NCI-H1930 (cell line): ENCODE results near the gene ORC2.
A peak's percentile ranks its signal among the peaks of the same experiment; 100 is the strongest.
"Not testable (repeated sequence)": the region's sequence is repeated elsewhere in the genome, so short reads cannot be mapped to it uniquely, and the experiment has no call there.

Experiments
- DNase-seq, 2 experiments: peaks; one replicate each; lab custom pipeline; 2025; lab: John Stamatoyannopoulos, UW

Gene ORC2

DNA sequence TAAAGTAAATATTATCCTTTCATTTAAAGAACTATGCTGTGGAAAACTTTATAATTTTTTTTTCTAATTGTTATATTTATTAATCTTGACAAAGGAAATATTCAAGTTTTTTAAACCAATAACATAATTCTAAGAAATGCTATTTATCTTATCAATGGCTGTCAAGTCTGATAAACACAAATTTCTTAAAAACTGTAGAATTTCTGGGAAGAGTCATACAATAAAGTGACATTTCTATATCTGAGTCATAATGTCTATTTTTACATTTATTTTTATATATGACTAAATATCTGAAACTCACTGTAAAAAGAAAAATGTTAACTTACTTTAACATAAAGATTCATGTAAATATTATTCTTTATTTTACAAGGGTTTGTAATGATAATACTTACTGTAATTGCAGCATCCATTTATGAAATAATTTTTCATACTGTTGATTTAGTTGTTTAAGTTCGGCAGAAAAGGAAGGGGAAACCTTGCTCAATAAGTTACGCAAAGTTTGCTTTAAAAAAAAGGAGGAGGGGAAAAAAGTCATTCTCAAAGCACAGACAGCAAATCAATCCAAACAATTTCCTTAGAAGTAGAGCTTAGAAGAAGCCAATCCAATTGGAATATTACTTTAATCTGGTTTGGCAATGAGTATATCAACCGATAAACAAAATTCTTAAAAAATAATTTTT lies 32.4 kb downstream of the ORC2 start:
- DNase-seq, result no peak

DNA sequence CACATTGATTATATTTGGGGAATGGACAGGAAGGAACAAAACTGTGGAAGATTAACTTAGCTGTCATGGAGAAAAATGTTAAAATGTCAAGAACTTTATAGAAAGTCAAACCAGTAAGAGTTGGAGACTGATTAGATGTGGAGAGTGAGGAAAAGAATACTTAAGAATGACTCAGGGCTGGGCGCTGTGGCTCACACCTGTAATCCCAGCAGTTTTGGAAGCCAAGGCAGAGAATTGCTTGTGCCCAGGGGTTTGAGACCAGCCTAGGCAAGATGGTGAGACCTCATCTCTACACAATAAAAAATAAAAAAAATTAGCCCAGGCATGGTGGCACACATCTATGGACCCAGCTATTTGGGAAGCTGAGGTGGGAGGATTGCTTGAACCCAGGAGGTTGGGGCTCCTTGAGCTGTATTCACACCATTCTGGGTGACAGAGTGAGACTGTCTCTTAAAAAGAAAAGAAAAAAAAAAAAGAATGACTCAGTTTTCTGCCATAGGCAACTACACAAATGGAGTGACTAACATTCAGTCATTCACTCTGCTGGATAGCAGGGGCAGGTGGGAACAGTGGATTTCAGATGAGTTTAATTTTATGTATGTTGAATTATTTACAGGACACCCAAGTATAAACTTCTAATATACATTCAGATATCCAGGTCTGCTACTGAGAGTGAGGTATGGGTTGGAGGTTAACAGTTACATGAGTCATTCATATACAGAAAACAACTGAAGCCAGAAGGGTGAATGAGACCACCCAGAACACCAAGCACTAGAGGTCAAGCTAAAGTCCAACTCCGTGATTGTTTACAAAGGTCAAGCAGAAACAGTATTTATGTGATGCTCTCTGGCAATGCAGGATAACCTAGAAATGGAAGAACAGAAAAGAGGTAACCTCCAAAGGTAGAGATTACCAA lies 33.9 kb downstream of the ORC2 start:
- DNase-seq, result no peak

DNA sequence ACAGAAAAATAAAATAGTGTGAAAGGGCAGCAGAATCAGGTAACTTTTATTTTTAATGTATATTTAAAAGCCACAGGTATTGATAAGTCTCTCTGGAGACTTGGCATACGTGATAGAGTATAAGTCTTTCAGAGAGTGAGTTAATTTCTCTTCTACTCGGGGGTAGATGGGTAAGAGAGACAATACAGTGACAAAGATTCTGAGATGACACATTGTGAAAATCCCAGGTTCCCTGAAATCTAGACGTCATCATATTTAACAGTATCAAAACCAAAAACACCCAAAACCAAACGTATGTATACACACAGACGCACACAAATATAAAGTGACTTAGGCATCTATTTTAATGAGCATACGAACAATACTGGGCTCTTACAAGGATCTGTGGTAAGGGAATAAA lies 41.0 kb downstream of the ORC2 start:
- no peak for DNase-seq

DNA sequence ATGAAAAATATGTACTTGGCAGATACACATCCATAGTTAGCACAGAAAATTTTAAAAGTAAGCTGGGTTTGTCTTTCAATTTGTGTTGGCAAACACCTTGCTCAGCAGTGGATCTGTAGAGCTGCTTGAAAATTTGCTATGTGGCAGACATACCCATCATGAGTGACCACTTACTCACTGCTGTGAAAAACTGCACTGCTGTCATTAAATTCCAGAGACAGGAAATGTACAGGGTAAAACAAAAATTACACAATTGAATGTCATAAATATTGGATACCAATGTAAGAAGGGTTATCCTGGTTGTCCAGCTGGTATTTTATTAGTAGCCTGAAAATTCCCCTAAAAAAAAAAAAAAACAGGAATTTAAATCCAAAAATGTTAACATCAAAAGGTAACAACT lies 49.8 kb downstream of the ORC2 start:
- no peak for DNase-seq

DNA sequence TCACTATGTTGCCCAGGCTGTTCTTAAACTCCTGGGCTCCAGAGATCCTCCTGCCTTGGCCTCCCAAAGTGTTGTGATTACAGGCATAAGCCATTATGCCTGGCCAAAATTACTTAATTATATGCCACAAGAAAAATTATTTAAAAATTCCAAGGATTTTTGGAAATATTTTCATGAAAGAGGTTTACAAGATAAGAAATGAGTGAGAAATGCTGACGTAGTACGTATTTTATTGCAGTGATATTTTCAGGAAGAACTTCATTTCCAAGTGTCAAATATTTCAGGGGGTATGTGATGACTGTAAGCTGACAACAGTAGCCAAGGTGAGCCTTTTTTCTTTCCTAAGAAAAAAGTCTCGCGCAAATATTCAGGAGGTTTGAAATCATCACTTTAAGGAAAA lies 53.5 kb downstream of the ORC2 start:
- no peak for DNase-seq

DNA sequence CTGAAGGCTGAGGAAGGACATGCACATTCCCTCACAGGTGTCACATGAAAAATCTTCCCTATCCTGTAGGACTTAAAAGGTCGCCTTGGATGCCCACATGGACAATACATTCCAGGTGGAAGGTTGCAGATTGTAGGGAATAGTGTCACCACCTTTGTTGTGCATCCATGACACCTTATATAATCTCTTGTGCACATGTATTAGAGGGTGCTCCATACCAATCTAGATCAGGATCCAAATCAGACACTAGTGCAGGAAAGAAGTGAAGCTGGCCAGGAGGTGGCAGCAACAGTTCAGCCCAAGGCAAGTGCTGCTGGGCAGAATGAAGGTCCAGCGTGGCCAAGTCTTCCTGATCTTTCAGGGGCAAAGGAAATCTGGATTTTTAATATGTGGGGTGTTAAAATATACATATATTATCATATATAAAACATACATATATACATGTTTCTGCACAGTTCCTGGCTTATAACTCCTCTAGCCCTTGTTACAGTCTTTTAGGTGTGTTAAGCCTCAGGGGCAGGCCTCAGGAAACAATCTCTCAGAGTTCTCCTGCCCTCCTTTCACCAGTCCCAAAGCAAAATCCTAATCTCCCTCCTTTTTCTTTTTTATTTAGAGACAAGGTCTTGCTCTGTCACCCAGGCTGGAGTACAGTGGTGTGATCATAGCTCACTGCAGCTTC lies 57.7 kb downstream of the ORC2 start:
- DNase-seq, result peak in 1 of 2 experiments; percentile 52

DNA sequence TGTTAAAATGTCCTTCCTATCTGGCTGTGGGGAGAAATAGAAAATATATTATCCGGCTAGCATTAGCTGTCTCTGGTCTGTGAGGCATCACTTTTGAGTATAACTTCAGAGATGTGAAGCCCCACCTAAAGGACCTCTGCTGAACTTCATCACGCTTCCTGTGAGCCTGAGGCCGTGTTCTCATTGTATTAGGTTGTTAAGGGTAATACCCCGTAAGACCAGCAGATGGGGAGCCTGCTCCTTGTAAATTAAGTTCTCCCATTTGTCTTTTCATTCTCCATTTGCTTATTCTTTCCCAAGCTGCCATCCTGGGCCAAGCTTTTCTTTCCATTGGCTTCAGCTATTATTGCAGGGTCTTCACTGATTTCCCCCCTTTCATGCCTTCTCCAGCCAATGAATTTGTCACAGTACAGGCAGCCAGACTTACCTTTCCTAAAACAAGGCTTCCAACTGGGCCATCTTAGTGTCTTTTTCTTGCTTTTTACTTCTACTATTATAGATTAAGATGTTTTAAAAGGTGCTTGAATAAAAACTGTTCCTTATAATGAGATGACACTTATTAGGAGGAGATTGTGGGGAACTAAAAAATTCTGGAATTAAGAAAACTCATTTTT lies 61.9 kb downstream of the ORC2 start:
- DNase-seq, result peak; percentile 32 to 37

DNA sequence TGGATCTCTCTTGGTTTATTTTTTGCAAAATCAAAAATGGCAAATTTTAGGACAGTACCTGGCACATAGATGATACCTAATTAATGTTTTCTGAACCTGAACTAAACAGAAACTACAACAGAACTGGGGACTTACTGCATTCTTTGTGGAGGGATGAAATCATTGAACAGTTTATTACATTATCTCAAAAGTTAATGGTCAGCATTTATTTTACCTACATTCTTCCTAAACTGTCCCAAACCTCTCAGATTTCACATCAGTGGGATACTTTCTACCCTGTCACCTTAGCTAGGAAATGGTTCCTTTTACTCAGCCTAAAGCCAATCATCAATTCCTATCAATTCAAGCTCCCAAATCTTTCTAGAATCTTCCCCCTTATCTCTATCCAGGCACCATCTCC lies 64.0 kb downstream of the ORC2 start:
- DNase-seq, result no peak

DNA sequence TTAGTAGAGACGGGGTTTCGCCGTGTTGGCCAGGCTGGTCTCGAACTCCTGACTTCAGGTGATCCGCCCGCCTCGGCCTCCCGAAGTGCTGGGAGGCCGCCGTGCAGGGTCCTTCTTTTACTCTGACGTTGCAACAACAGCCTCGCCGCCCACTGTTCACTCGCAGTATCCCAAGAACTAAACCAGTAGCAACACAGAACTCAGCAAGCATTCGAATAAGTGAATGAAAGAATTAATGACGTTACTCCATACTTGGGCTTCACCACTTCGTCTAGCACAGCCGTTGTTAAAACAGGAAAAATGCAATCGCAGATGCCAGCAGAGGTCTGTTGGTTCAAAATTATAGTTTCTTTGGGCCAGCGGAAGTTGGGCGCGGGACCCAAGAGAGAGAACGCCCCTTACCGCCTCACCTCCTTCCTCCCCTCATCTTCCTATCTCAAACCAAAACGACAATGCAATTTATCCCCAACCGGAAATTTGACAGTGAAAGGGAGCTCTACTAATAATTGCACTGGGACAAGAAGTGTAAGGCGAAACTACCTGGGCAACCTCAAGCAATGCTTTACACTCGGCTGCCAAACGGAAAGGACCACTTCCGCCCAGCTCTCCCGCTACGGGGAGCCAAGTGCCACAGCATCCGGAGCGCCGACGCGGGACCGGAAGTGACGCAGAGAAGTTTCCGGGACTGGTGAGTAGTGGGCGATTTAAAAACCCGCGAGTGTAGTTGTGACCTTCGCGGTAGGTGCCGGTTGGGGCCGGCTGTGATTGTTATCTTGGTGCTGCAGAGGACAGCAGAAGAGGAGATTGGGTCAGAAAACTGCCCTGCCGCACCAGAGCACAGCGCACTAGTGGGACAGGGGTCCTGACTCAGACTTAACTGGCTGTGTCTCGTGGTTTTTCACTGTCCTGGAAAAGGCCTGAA lies 74.5 kb downstream of the ORC2 start, which contains the start of the genes NIF3L1 and PPIL3:
TSS of gene NIF3L1 (plus strand) at position 668 of the 922 bp plus-strand sequence. CDS start 2,573 bp downstream, outside the sequence.
TSS of gene PPIL3 (minus strand) at position 374 of the 922 bp plus-strand sequence. CDS start 1,462 bp downstream, outside the sequence.
- peak; percentile 93 to 95 for DNase-seq

DNA sequence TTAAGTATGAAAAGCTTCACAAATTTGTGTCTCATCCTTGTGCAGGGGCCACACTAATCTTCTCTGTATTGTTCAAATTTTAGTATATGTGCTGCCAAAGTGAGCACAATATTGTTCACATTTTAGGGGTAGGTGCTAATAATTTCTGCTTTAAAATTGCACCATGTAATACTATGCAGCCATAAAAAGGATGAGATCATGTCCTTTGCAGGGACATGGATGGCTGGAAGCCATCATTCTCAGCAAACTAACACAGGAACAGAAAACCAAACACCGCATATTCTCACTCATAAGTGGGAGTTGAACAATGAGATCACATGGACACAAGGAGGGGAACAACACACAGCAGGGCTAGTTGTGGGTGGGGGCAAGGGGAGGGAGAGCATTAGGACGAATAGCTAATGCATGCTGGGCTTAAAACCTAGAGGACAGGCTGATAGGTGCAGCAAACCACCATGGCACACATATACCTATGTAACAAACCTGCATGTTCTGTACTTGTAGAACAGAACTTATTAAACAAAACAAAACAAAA lies 81.7 kb downstream of the ORC2 start:
- not testable (repeated sequence) for DNase-seq

DNA sequence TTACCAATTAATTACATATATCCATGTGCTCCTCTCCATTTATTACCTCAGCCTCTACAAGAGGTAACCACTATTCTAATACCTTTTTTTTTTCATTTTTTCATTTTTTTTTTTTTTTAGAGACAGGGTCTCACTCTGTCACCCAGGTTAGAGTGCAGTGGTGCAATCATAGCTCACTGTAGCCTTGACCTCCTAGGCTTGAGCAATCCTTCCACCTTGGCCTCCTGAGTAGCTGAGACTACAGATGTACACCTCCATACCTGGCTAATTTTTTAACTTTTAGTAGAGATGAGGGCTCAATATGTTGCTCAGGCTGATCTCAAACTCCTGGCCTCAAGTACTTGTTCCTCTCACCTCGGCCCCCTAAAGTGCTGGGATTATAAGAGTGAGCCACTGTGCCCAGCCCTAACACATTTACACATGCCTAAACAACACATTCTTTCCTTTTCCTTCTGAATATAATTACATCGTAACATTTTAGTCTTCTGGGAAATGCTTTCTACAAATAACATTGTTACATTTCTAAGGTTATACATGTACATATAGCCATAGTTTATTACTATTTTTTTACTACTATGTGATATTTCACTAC lies 85.1 kb downstream of the ORC2 start:
- no peak for DNase-seq

DNA sequence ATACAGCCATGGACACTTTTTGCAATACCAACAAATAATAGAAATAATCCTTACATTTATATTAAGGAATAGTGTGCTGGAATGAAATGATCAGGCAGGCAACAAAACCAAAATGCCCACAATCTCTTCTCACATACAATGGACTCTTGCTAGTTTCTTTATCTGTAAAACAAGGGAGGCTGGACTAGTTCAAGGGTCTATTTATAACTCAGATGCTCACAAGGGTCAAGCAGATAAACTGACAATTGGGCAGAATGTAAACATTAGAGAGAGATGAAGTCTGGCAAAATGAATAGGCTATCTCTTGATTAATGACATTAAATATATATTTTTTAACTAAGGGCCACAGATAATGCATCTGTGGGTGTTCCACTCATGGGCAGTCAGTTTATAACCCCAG lies 86.0 kb downstream of the ORC2 start:
- no peak for DNase-seq

DNA sequence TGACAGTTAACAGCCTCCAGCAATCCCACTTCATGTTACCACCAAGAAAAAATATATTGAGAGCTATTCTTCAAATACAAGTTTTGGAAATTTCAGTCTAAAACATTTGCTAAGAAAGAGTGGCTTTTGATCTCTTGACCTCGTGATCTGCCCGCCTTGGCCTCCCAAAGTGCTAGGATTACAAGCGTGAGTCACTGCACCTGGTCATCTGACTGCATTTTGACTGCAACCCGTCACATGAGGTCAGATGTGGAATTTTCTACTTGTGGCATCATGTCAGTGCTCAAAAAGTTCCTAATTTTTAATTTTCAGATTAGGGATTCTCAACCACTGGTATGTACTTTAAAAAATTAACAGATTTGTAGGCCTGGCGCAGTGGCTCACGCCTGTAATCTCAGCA lies 89.9 kb downstream of the ORC2 start:
- DNase-seq, result no peak

DNA sequence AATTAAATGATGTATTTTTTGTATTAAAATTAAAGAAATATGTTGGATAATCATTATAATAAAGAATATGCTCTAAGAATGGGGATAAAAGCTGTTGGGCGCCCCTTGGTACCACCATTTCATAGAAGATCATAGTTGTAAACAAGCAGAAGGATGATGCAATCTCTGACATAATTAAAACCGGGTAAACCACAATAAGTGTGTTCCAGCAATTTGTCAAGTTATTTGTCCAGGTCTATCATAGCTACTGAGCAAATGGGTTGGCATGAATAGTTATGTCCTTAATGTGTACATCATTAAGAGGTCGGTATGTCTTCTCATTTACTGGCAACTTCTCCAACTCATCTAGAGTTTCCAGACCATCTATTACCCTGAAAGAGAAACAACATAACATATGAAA lies 92.3 kb downstream of the ORC2 start:
- DNase-seq, result no peak

DNA sequence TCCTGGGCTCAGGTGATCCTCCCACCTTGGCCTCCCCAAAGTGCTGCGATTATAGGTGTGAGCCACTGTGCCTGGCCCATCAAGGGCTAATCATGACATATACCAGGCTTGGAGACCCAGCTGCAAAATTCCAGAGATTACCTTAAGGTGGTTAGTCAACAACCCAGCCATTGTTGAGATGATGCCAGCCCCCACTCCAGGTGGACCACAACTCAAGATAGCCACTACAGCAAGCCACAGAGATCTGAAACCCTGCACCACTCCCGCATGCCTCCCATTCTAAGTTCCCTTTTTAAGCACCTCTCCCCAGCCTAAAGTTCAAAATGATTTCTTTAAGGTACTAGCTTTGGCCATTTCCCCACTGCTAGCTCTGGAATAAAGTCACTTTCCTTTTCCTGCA lies 94.4 kb downstream of the ORC2 start:
- no peak for DNase-seq

DNA sequence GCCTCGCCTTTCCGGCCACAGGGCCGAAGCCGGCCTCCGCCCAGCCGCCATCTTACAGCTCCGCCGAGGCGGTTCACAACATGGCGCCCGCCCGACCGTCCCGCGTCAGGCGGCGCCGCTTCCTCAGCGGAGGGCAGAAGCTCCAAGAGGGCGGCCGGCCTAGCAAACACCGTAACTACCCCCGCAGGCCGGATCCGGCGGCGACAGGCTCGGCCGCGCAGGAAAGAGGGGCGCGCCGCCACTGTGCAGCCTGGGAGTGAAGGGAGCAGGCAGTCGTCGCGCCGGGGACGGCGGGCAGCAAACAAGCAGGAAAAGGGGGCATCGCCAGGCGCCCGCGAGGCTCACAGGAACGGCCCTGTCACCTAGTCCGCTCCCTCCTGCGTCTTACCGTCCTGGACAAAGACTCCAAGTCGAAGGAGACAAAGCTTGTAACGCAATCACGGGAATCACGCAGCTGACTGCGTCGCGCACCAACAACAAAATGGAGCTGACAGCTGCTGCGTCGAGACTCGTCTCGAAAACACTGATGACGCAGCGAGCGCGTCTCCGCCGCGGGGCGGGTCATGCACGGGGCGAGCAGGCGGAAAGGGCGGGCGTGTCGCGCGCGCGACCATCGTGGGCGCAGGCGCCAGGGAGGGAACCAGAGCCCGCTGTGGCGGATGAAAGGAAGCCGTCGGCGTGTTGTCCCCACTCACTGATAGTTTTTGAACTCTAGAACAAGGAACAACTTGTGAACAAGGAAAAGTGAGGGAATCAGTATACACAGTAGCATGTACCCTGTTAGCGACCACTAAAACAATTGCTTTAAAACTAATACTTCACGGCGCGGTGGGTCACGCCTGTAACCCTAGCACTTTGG lies 99.1 kb downstream of the ORC2 start, which contains the start of gene CLK1:
TSS of gene CLK1 (minus strand) at position 483 of the 859 bp plus-strand sequence. CDS start 2,796 bp downstream, outside the sequence.
- peak; percentile 86 to 89 for DNase-seq

DNA sequence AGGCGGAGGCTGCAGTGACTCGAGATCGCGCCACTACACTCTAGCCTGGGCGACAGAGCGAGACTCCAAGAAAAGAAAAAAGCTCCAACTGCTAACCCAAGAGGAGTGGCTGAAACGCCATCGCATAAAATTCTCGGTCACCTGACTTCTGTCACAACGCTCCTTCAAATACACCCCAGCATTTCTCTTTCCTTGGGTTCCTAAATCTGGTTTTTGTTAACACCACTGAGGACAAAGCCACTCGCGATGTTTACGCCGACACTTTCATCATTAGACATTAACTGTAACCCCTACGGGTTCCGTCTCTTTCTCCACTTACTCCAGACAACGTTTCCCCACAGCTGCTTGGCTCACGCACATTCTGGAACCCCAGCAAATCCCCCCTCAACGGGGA lies 99.7 kb downstream of the ORC2 start:
- DNase-seq, result no peak

DNA sequence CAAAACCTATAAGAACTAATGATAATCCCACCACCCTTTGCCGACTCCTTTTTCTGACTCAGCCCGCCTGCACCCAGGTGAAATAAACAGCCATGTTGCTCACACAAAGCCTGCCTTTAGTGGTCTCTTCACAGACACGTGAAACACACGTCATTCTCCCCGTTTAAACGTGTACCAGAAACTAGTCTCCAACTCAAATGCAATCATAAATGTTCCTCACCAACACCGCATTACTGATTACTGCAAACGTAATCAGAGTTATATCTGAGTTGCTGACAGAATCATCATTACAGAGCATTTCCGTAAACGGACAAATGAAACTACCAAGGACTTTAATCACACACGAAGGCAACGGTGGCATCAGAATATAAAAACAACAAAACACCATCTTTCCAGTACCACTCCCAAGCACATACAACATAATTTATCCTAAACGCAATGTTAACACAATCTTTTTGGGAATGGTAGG lies 100.9 kb downstream of the ORC2 start:
- DNase-seq, result no peak

DNA sequence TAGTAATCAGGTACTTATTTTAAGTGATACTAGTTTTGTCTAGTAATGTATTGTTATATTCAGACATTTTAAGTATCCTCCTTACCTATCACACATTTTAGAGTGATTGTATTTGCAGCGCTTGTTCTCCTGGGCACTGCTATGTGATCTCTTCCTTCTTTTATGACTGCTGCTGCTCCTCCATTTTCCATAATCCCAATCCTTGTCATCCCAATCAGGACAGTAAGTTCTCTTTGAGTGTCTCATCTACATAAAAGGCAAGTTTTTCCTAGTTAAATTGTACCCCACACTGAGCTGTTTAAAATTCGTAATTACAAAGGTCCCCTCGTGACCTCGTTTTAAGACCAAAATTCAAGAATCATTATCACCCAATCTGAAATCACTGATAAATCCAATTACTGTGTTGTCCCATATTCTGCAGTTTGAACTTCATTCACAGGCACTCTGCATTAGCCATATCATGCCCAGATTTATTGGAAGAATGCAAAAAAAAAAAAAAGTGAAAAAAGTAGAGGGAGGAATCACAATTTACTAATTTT lies 101.8 kb downstream of the ORC2 start:
- no peak for DNase-seq
